Measurements from ENCODE around the gene NPAS3.

- TF ChIP-seq EZH2 (IDR thresholded peaks at IDR 0.05) (no peak), EZH2phosphoT487 (IDR thresholded peaks at IDR 0.05) (no peak)
- TF ChIP-seq, protein P1, sequence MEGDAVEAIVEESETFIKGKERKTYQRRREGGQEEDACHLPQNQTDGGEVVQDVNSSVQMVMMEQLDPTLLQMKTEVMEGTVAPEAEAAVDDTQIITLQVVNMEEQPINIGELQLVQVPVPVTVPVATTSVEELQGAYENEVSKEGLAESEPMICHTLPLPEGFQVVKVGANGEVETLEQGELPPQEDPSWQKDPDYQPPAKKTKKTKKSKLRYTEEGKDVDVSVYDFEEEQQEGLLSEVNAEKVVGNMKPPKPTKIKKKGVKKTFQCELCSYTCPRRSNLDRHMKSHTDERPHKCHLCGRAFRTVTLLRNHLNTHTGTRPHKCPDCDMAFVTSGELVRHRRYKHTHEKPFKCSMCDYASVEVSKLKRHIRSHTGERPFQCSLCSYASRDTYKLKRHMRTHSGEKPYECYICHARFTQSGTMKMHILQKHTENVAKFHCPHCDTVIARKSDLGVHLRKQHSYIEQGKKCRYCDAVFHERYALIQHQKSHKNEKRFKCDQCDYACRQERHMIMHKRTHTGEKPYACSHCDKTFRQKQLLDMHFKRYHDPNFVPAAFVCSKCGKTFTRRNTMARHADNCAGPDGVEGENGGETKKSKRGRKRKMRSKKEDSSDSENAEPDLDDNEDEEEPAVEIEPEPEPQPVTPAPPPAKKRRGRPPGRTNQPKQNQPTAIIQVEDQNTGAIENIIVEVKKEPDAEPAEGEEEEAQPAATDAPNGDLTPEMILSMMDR (IDR thresholded peaks at IDR 0.05), result no peak
Measured at GRCh38 chr14:32986791-32987540, 48.3 kb downstream of the NPAS3 start.
